ACC112 (cell line): ENCODE measurements around the gene DNTT.

Source experiments
- H2AFZ ChIP-seq: fragments of 200-600 bp; sonication (generic); one replicate; pipeline ENCODE4 v1.6.0; 2017; ENCODE audit warnings: antibody characterized with exemption, low read length; ENCODE audit not compliant: unreplicated experiment
- H3K27ac ChIP-seq: fragments of 200-600 bp; sonication (generic); 2 replicates; pipeline ENCODE4 v1.5.1; 2014; ENCODE audit warnings: low read depth, mild to moderate bottlenecking, antibody characterized with exemption, low read length, moderate library complexity
- H3K27me3 ChIP-seq: fragments of 200-600 bp; sonication (generic); 2 replicates; pipeline ENCODE4 v1.6.1; 2014; ENCODE audit warnings: mild to moderate bottlenecking, antibody characterized with exemption, low read length, moderate library complexity, mixed read lengths; ENCODE audit not compliant: insufficient read depth
- H3K36me3 ChIP-seq: fragments of 200-600 bp; sonication (generic); 2 replicates; pipeline ENCODE4 v1.6.1; 2016; ENCODE audit warnings: mild to moderate bottlenecking, antibody characterized with exemption, low read length, moderate library complexity, mixed read lengths; ENCODE audit not compliant: insufficient read depth
- H3K4me1 ChIP-seq: fragments of 200-600 bp; sonication (generic); one replicate; pipeline ENCODE4 v1.6.1; 2016; ENCODE audit warnings: low read length, mixed read lengths; ENCODE audit not compliant: insufficient read depth, unreplicated experiment, control insufficient read depth
- H3K4me3 ChIP-seq: fragments of 200-600 bp; sonication (generic); 2 replicates; pipeline ENCODE4 v1.5.1; 2014; ENCODE audit warnings: mild to moderate bottlenecking, low read depth, low read length
- H3K79me2 ChIP-seq: fragments of 200-600 bp; sonication (generic); one replicate; pipeline ENCODE4 v1.6.0; 2016; ENCODE audit warnings: low read length; ENCODE audit not compliant: control insufficient read depth, unreplicated experiment, insufficient read depth

DNTT gene

DNA sequence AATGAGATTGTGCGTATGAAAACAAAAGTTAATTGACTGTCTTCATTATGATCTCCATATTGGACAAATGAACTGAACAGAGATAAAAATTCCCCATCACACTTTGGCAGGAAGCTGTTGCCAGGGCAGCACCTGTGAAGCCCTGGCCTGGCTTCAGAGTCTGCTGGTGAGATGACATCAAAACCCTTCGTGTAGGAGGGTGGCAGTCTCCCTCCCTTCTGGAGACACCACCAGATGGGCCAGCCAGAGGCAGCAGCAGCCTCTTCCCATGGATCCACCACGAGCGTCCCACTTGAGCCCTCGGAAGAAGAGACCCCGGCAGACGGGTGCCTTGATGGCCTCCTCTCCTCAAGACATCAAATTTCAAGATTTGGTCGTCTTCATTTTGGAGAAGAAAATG, at the start of gene DNTT:
Gene DNTT (plus strand): TSS at position 205 of the 400 bp plus-strand sequence. CDS start 64 bp downstream, at position 269.
- Histone ChIP-seq H2AFZ (no peak within 1 kb of the TSS), H3K27ac (no peak within 1 kb of the TSS), H3K79me2 (no peaks in the 10 kb centered on the region), H3K4me3 (no peak within 1 kb of the TSS), H3K27me3 (peaks cover 73% of the 10 kb centered on the region), H3K4me1 (no peaks in the 10 kb centered on the region), H3K36me3 (no peaks in the 10 kb centered on the region)

DNA sequence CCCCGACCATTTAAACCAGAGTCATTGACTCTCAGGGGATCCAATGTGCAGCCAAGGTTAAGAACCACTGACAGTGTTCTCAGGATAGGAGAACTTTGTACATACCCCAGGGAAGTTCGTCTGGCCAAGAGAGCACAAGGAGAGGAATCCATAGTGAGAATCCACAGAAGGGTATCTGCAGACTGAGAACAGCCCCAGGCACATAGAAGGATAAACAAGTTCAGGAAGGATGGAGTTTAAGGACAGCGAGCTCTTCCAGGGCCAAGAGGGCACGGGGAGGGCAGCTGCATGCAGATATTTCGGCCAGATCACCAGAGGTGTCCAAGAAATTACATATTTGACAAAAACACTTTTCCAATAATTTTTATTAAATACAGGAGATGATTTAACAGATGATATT, 49.3 kb upstream of the DNTT start:
- H3K4me3 ChIP-seq, result no peak overlapping the region
- no peaks in the 10 kb centered on the region for H3K36me3 ChIP-seq
- H3K27me3 ChIP-seq, result no peaks in the 10 kb centered on the region
- no peaks in the 10 kb centered on the region for H3K79me2 ChIP-seq
- no peak overlapping the region for H3K27ac ChIP-seq
- H2AFZ ChIP-seq, result no peak overlapping the region
- H3K4me1 ChIP-seq, result no peaks in the 10 kb centered on the region

DNA sequence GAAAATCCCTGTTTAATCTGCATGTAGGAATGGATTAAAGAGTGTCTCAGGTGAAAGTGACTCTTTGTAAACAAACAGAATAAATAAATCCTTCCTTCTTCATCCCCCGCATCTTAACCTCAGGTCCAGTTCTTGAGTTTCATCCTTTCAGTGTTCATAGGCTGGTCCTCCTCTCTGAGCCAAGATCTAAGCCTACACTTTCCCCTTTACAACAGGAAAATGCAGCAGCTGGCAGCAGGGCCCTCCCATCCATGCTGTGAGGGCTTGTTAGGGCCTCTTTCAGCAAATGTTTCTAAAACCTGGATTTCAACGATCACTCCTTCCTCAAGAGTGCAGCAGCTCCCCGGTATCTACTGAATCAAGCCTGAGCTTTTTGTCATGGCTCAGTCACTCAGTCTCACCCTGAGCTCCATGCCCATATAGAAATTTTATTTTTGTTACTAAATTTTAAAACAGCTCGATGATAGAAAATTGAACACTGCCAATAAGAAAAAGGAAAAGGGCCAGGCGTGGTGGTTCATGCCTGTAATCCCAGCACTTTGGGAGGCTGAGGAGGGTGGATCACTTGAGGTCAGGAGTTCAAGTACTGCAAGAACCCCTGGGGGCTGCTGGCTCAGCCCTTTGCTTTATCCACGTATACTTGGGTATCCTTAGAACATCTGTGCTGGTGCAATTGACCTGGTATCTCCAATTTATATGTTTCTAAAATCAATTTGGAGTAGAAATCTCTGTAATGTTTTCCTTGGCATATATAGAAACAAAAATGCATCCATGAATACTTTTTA, 48.5 kb upstream of the DNTT start:
- H3K27ac ChIP-seq, result no peak overlapping the region
- no peaks in the 10 kb centered on the region for H3K4me1 ChIP-seq
- no peaks in the 10 kb centered on the region for H3K36me3 ChIP-seq
- no peaks in the 10 kb centered on the region for H3K79me2 ChIP-seq
- H3K4me3 ChIP-seq, result no peak overlapping the region
- H2AFZ ChIP-seq, result no peak overlapping the region
- no peaks in the 10 kb centered on the region for H3K27me3 ChIP-seq

DNA sequence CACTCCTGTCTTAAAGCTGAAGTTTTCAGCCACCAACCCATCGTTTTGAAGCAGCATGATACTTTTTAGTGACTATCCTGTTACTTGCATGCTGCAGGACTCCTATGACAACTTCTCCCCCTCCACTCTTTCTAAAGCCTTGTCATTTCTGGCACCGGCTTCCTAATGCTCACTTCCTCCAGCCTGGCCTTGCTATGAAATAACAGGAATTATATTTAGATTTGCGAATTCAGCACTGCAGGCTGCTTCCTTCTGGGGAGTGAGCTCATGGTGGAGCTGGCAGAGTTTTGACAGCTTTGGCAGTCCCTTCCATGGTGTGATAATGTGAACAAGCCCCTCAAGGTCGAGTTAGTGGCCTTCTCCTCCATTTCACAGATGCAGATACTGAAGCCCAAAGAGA, 46.3 kb upstream of the DNTT start:
- Histone ChIP-seq H3K27me3 (no peaks in the 10 kb centered on the region; the same call in 1 of the 2 replicates), H2AFZ (no peak overlapping the region), H3K4me3 (no peak overlapping the region), H3K27ac (no peak overlapping the region), H3K79me2 (no peaks in the 10 kb centered on the region), H3K4me1 (no peaks in the 10 kb centered on the region), H3K36me3 (no peaks in the 10 kb centered on the region)

DNA sequence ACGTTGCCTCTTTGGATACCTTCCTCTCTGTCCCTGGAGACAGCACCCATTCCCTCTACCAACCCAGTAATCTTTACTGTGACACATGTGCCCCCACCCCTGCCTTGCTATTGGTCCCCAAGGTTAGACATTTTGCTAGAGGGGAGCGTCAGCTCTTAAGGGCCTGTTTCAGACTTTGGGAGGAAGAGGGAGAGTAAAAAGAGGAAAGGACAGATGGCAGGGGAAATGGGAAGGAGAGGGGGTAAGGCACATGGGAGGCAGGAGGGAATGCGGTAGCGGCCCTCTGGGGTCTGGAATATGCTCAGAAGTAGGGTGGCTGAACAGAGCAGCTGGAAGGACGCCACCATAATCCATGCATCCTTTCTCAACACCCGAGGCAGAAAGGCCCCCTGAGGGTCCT, 45.1 kb upstream of the DNTT start:
- Histone ChIP-seq H3K4me1 (no peaks in the 10 kb centered on the region), H3K79me2 (no peaks in the 10 kb centered on the region)

DNA sequence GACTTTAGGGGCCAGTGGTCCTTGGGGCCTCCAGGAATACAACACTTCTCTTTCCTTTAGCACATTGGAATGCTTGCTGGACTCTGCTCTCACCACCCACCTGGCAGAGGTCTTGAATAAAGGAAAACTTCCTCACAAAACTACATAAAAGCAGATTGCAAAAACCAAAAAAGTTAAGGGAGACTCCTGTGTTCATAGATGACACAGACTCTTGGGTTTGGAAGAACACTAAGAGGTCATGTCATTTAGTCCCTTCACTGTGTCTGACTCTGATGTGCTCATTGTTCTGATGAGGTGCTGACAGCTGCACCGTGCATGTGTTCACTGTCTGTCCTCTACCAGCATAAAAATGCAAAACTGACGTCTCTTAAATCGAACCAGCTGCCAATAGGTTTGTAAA, 44.2 kb upstream of the DNTT start:
- Histone ChIP-seq H3K4me3 (no peak overlapping the region), H3K36me3 (no peaks in the 10 kb centered on the region), H2AFZ (no peak overlapping the region), H3K4me1 (no peaks in the 10 kb centered on the region), H3K79me2 (no peaks in the 10 kb centered on the region), H3K27ac (no peak overlapping the region), H3K27me3 (no peaks in the 10 kb centered on the region; the same call in 1 of the 2 replicates)

More for the DNA sequence above, 45.1 kb upstream of the DNTT start:
- no peak overlapping the region for H3K4me3 ChIP-seq
- H3K27me3 ChIP-seq, result no peaks in the 10 kb centered on the region; the same call in 1 of the 2 replicates
- no peaks in the 10 kb centered on the region for H3K36me3 ChIP-seq
- H2AFZ ChIP-seq, result no peak overlapping the region
- H3K27ac ChIP-seq, result no peak overlapping the region

DNA sequence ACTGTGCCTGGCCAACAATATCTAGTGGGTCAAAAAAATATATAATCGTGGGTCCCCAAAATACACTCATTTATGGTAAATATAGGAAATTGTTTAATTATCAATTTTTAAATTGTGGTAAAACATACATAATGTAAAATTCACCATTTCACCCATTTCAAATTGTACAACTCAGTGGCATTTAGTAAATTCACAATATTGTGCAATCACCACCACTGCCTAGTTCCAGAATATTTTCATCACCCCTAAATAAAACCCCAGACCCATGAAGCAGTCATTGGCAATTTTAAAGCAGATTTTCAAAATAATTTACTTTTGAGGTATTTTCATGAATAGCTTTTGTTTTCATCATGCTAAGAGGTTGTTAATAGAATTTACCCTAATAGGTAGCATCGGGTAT, 43.1 kb upstream of the DNTT start:
- no peak overlapping the region for H2AFZ ChIP-seq
- H3K36me3 ChIP-seq, result no peaks in the 10 kb centered on the region
- no peaks in the 10 kb centered on the region for H3K4me1 ChIP-seq
- H3K27ac ChIP-seq, result no peak overlapping the region
- no peaks in the 10 kb centered on the region for H3K79me2 ChIP-seq
- H3K4me3 ChIP-seq, result no peak overlapping the region
- H3K27me3 ChIP-seq, result no peaks in the 10 kb centered on the region; the same call in 1 of the 2 replicates

DNA sequence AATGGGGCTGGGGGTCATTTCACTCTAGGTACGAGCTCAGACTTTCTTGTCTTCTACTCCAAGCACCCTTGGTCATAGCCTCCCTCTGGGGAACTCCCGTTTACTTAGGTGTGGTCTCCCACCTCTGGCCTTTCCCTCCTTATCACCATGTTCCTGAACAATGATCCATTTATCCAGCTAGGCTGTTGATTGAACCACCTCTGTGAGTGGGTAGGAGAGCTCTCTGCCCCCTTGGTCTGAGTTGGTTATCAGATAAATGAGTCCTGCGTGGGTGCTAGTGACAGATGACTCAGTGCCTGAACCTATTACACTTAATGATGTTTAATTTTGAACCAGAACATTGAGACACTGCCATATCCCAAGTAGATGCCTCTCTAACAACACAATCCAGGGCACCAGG, 42.3 kb upstream of the DNTT start:
- H3K4me3 ChIP-seq, result no peak overlapping the region
- no peak overlapping the region for H3K27ac ChIP-seq
- no peaks in the 10 kb centered on the region; the same call in 1 of the 2 replicates for H3K27me3 ChIP-seq
- H3K36me3 ChIP-seq, result no peaks in the 10 kb centered on the region
- H3K4me1 ChIP-seq, result no peaks in the 10 kb centered on the region
- no peaks in the 10 kb centered on the region for H3K79me2 ChIP-seq
- H2AFZ ChIP-seq, result no peak overlapping the region

DNA sequence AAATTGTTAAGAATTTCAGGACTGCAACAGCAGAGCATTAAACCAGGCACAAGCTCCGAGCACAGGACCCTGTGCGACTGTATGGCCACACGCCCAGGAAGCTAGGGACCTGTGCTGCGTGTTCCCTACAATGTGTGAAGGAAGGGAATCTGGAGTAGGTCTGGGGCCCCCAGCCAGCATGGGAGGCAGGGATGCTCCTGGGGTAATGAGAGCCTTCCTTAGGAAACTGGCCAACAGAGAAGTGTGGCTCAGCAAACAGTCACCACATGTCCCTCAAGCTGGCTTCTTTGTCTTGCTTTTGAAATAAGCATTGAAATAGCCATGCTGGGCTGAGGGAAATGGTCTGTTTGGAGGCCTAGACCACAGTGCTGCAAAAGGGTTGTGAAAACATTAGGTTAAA, 41.1 kb upstream of the DNTT start:
- Histone ChIP-seq H3K4me3 (no peak overlapping the region), H3K4me1 (no peaks in the 10 kb centered on the region), H3K27me3 (no peaks in the 10 kb centered on the region; the same call in 1 of the 2 replicates), H3K36me3 (no peaks in the 10 kb centered on the region), H3K79me2 (no peaks in the 10 kb centered on the region), H3K27ac (no peak overlapping the region), H2AFZ (no peak overlapping the region)

DNA sequence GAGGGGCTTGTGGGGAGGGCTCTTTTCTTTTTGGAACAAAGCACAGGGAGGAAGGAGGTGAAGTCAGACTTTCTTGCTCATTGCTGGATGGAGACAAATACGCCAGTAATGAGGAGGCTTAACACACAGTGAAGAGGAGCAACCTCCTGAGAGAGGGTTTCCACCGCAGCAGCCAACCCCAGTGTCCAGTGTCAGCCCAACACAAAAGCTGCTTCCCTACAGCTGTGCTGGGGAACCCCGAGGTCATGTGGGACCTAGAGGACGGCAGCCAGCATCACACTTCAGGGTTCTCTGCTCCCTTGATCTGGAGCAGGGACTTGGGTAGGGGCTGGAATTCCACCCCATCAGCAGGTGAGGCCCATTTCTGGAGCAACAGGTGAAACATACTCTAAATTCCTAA, 40.6 kb upstream of the DNTT start:
- H3K79me2 ChIP-seq, result no peaks in the 10 kb centered on the region
- H3K27ac ChIP-seq, result no peak overlapping the region
- H2AFZ ChIP-seq, result no peak overlapping the region
- peaks cover 2% of the 10 kb centered on the region for H3K27me3 ChIP-seq
- no peaks in the 10 kb centered on the region for H3K4me1 ChIP-seq
- no peaks in the 10 kb centered on the region for H3K36me3 ChIP-seq
- no peak overlapping the region for H3K4me3 ChIP-seq

DNA sequence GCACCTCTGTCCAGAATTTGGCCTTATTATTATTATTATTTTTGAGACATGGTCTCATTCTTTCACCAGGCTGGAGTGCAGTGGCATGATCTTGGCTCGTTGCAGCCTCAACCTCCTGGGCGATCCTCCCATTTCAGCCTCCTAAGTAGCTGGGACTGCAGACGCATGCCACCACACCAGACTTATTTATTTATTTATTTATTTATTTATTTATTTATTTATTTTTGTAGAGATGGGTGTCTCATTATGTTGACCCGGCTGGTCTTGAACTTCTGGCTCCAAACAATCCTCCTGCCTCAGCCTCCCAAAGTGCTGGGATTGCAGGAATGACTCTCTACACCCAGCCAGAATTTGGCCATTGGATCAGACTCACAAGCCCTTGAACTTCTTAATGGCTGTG, 39.3 kb upstream of the DNTT start:
- no peaks in the 10 kb centered on the region for H3K79me2 ChIP-seq
- no peak overlapping the region for H3K4me3 ChIP-seq
- H3K4me1 ChIP-seq, result no peaks in the 10 kb centered on the region
- peaks cover 12% of the 10 kb centered on the region for H3K27me3 ChIP-seq
- no peaks in the 10 kb centered on the region for H3K36me3 ChIP-seq
- no peak overlapping the region for H2AFZ ChIP-seq
- H3K27ac ChIP-seq, result no peak overlapping the region
